Measurements from ENCODE around the gene RGR. TPM values are rescaled to one million over a fixed set of nuclear protein-coding genes. Genes with fewer than 3 reads are reported as not detected.

RGR gene
- total RNA-seq, 1 experiment from 2014 or later, result not detected

- in situ Hi-C loops (cut with HindIII; ENCODE audit: low pct_unique_long_range_greater_than_20kb, low sequenced_read_pairs), result no loop called here
- CTCF ChIA-PET, result interaction anchor here (0.7 to 1.2 kb wide), 3 partner anchors 24 to 119 kb away, joined by 3 to 4 read pairs (median 3); partner anchors contain the start of gene GHITM
- Histone ChIP-seq H3K36me3 (ENCODE audit: control insufficient read depth, insufficient read depth, low read length) (no peaks in the 10 kb centered on the region), H3K4me1 (ENCODE audit: control insufficient read depth, insufficient read depth, low read length) (no peaks in the 10 kb centered on the region), H3K27ac (ENCODE audit: low read length) (no peak overlapping the region), H3K4me3 (ENCODE audit: low read depth in 2 of 2, low read length in 2 of 2) (peak overlapping the region in 1 of 2 experiments; percentile 55; a peak in 1 of 4 replicates), H3K27me3 (ENCODE audit: control insufficient read depth, insufficient read depth, low read length) (no peaks in the 10 kb centered on the region; the same call in 1 of the 2 replicates), H3K9me3 (ENCODE audit: control insufficient read depth, insufficient read depth, low read depth, low read length) (no peaks in the 10 kb centered on the region)
- POLR2A ChIA-PET, result interaction anchor here (0.6 kb wide), 1 partner anchor 434 kb away, joined by 9 read pairs; no protein-coding TSS in a partner anchor
- DNase-seq (ENCODE audit: low read depth, low spot score) (no peak), ATAC-seq (peak; percentile 22; the same call in 1 of the 2 replicates)
- no peak for TF ChIP-seq POLR2AphosphoS5 (IDR thresholded peaks at IDR 0.05; ENCODE audit: low read depth, low read length)
- TF ChIP-seq SIN3A (IDR thresholded peaks at IDR 0.05; ENCODE audit: borderline replicate concordance, insufficient read depth, low read depth, low read length), result no peak
- TF ChIP-seq, protein P1, sequence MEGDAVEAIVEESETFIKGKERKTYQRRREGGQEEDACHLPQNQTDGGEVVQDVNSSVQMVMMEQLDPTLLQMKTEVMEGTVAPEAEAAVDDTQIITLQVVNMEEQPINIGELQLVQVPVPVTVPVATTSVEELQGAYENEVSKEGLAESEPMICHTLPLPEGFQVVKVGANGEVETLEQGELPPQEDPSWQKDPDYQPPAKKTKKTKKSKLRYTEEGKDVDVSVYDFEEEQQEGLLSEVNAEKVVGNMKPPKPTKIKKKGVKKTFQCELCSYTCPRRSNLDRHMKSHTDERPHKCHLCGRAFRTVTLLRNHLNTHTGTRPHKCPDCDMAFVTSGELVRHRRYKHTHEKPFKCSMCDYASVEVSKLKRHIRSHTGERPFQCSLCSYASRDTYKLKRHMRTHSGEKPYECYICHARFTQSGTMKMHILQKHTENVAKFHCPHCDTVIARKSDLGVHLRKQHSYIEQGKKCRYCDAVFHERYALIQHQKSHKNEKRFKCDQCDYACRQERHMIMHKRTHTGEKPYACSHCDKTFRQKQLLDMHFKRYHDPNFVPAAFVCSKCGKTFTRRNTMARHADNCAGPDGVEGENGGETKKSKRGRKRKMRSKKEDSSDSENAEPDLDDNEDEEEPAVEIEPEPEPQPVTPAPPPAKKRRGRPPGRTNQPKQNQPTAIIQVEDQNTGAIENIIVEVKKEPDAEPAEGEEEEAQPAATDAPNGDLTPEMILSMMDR (IDR thresholded peaks at IDR 0.05), result peak; percentile 61
- BruUV-seq (replicated peaks), result no TSS peak
- intact Hi-C loops (cut with micrococcal nuclease; ENCODE audit: unreplicated experiment), result no loop called here
These were observed 12.6 kb downstream of the RGR start for GRCh38 chr10:84257343-84258020.

GRCh38 chr10:84258034-84258695 lies 13.3 kb downstream of the RGR start:
- H3K27me3 ChIP-seq (ENCODE audit: control insufficient read depth, insufficient read depth, low read length), result no peaks in the 10 kb centered on the region; the same call in 1 of the 2 replicates
- no peak for DNase-seq (ENCODE audit: low read depth, low spot score)
- TF ChIP-seq, protein P1 (IDR thresholded peaks at IDR 0.05), result no peak
- TF ChIP-seq REST (IDR thresholded peaks at IDR 0.05; ENCODE audit: insufficient read depth in 1 of 2, low read depth in 2 of 2, low read length in 1 of 2) (no peak), TCF7L2 (IDR thresholded peaks at IDR 0.05; ENCODE audit: low read depth, low read length) (no peak), SIN3A (IDR thresholded peaks at IDR 0.05; ENCODE audit: borderline replicate concordance, insufficient read depth, low read depth, low read length) (no peak), POLR2AphosphoS5 (IDR thresholded peaks at IDR 0.05; ENCODE audit: low read depth, low read length) (no peak)
- H3K4me1 ChIP-seq (ENCODE audit: control insufficient read depth, insufficient read depth, low read length), result no peaks in the 10 kb centered on the region
- no peak for ATAC-seq
- ChIA-PET POLR2A (no interaction called here), CTCF (no interaction called here)
- in situ Hi-C loops (cut with HindIII; ENCODE audit: low pct_unique_long_range_greater_than_20kb, low sequenced_read_pairs) (no loop called here), intact Hi-C loops (cut with micrococcal nuclease; ENCODE audit: unreplicated experiment) (no loop called here)
- H3K27ac ChIP-seq (ENCODE audit: low read length), result no peak overlapping the region
- no peaks in the 10 kb centered on the region for H3K9me3 ChIP-seq (ENCODE audit: control insufficient read depth, insufficient read depth, low read depth, low read length)
- no peak overlapping the region for H3K4me3 ChIP-seq (ENCODE audit: low read depth in 2 of 2, low read length in 2 of 2)
- no peaks in the 10 kb centered on the region for H3K36me3 ChIP-seq (ENCODE audit: control insufficient read depth, insufficient read depth, low read length)
- BruUV-seq (replicated peaks), result no TSS peak
